SK-N-SH treated with all-trans-retinoic acid at 6 μM for 48 hours (cell line): ENCODE data around the gene RIMKLA.

Source experiments
- ATAC-seq: fragments of 200-7000 bp; cut with Tn5 transposase; 3 replicates; pipeline ENCODE4 v1.9.1; 2020; ENCODE audit warnings: mild to moderate bottlenecking, moderate library complexity
- ARNTL ChIP-seq: fragments of 450-650 bp; formaldehyde crosslinking; IDR thresholded peaks from 2 replicates; pipeline ENCODE4 v1.5.0; 2020; ENCODE audit warnings: low read depth, mild to moderate bottlenecking, moderate library complexity, borderline replicate concordance
- CREB5 ChIP-seq: fragments of 250-450 bp; sonication (Bioruptor Pico); IDR thresholded peaks from 2 replicates; pipeline ENCODE4 v1.5.1; 2020; ENCODE audit warnings: low read depth, mild to moderate bottlenecking, moderate library complexity
- CSDC2 ChIP-seq: fragments of 250-450 bp; sonication (Bioruptor Pico); IDR thresholded peaks from 2 replicates; pipeline ENCODE4 v1.5.0; 2020; ENCODE audit warnings: mild to moderate bottlenecking, moderate library complexity
- CSRNP3 ChIP-seq: fragments of 250-450 bp; sonication (Bioruptor Pico); IDR thresholded peaks from 2 replicates; pipeline ENCODE4 v1.5.1; 2021; ENCODE audit warnings: mild to moderate bottlenecking, moderate library complexity
- ESRRG ChIP-seq: fragments of 250-450 bp; sonication (Bioruptor Pico); IDR thresholded peaks from 2 replicates; pipeline ENCODE4 v1.6.1; 2021; ENCODE audit warnings: mild to moderate bottlenecking
- GLIS3 ChIP-seq: fragments of 250-450 bp; sonication (Bioruptor Pico); IDR thresholded peaks from 2 replicates; pipeline ENCODE4 v1.5.0; 2020; ENCODE audit warnings: mild to moderate bottlenecking, moderate library complexity
- ISL1 ChIP-seq: fragments of 250-450 bp; sonication (Bioruptor Pico); IDR thresholded peaks from 2 replicates; pipeline ENCODE4 v2.1.2; 2022; ENCODE audit warnings: mild to moderate bottlenecking, moderate library complexity
- OSR1 ChIP-seq: fragments of 250-450 bp; sonication (Bioruptor Pico); IDR thresholded peaks from 2 replicates; pipeline ENCODE4 v1.8.0; 2022; ENCODE audit warnings: moderate library complexity, mild to moderate bottlenecking, inconsistent platforms
- POU6F1 ChIP-seq: fragments of 250-450 bp; sonication (Bioruptor Pico); IDR thresholded peaks from 2 replicates; pipeline ENCODE4 v1.8.0; 2021; ENCODE audit warnings: low read depth, mild to moderate bottlenecking, moderate library complexity, borderline replicate concordance
- PPARA ChIP-seq: fragments of 250-450 bp; sonication (Bioruptor Pico); IDR thresholded peaks from 2 replicates; pipeline ENCODE4 v1.5.0; 2020; ENCODE audit warnings: mild to moderate bottlenecking, borderline replicate concordance
- RARB ChIP-seq: fragments of 250-450 bp; sonication (Bioruptor Pico); IDR thresholded peaks from 2 replicates; pipeline ENCODE4 v1.8.0; 2021; ENCODE audit warnings: mild to moderate bottlenecking, moderate library complexity
- SNAI2 ChIP-seq: fragments of 250-450 bp; sonication (Bioruptor Pico); IDR thresholded peaks from 2 replicates; pipeline ENCODE4 v1.5.0; 2020; ENCODE audit warnings: mild to moderate bottlenecking, moderate library complexity
- TCF4 ChIP-seq: fragments of 250-450 bp; sonication (Bioruptor Pico); IDR thresholded peaks from 2 replicates; pipeline ENCODE4 v1.8.0; 2021; ENCODE audit warnings: mild to moderate bottlenecking, moderate library complexity, borderline replicate concordance
- TOX ChIP-seq: fragments of 250-450 bp; sonication (Bioruptor Pico); IDR thresholded peaks from 2 replicates; pipeline ENCODE4 v1.8.0; 2021; ENCODE audit warnings: mild to moderate bottlenecking, moderate library complexity, borderline replicate concordance
- TSHZ2 ChIP-seq: fragments of 250-450 bp; sonication (Bioruptor Pico); IDR thresholded peaks from 2 replicates; pipeline ENCODE4 v1.5.0; 2020; ENCODE audit warnings: mild to moderate bottlenecking, moderate library complexity
- ZNF565 ChIP-seq: fragments of 450-650 bp; formaldehyde crosslinking; conservative IDR thresholded peaks from 2 replicates; pipeline ENCODE4 v1.5.0; 2020; ENCODE audit warnings: low read depth, mild to moderate bottlenecking, moderate library complexity
- ZNF70 ChIP-seq: fragments of 450-650 bp; formaldehyde crosslinking; IDR thresholded peaks from 2 replicates; pipeline ENCODE4 v1.5.0; 2020; ENCODE audit warnings: mild to moderate bottlenecking, moderate library complexity
- ZNF8 ChIP-seq: fragments of 450-650 bp; formaldehyde crosslinking; IDR thresholded peaks from 2 replicates; pipeline ENCODE4 v1.5.0; 2020; ENCODE audit warnings: mild to moderate bottlenecking, moderate library complexity

The RIMKLA gene

GRCh38 chr1:42359466-42359865, 21.1 kb upstream of the RIMKLA start (continued):
- TF ChIP-seq POU6F1 (no peak), CSDC2 (CRISPR knock-in tag) (no peak), TCF4 (CRISPR knock-in tag) (no peak), TOX (CRISPR knock-in tag) (no peak), OSR1 (CRISPR knock-in tag) (no peak), RARB (CRISPR knock-in tag) (no peak)

GRCh38 chr1:42364089-42364488, 16.5 kb upstream of the RIMKLA start:
- ATAC-seq: no peak
- TF ChIP-seq ZNF8 (CRISPR knock-in tag) (no peak), GLIS3 (no peak), OSR1 (CRISPR knock-in tag) (no peak), SNAI2 (CRISPR knock-in tag) (no peak)

GRCh38 chr1:42364542-42364941, 16.1 kb upstream of the RIMKLA start:
- TF ChIP-seq ISL1 (CRISPR knock-in tag) (no peak), RARB (CRISPR knock-in tag) (no peak), TOX (CRISPR knock-in tag) (no peak), CSRNP3 (no peak), ESRRG (CRISPR knock-in tag) (no peak), ARNTL (CRISPR knock-in tag) (no peak), ZNF8 (CRISPR knock-in tag) (no peak), ZNF70 (no peak), CREB5 (no peak)
- no peak for ATAC-seq

GRCh38 chr1:42365118-42365517, 15.5 kb upstream of the RIMKLA start:
- no peak for TF ChIP-seq GLIS3
- no peak for TF ChIP-seq TSHZ2 (CRISPR knock-in tag)
- no peak for TF ChIP-seq CSDC2 (CRISPR knock-in tag)
- TF ChIP-seq PPARA (CRISPR knock-in tag): no peak
- TF ChIP-seq RARB (CRISPR knock-in tag): no peak
- no peak for TF ChIP-seq CSRNP3
- TF ChIP-seq ZNF565 (CRISPR knock-in tag): no peak
- TF ChIP-seq ARNTL (CRISPR knock-in tag): no peak
- ATAC-seq: no peak
